H1 (cell line): ENCODE results near the gene GPR162. TPM values are rescaled to one million over a fixed set of nuclear protein-coding genes. Genes with fewer than 3 reads are reported as not detected.

Source experiments
- CTCF ChIA-PET: fragments of 300-600 bp; sonication (Branson Sonifier 250); formaldehyde crosslinking; loops from one replicate; lab custom pipeline; 2021; ENCODE audit not compliant: partially characterized antibody; lab: Charles Lee
- POLR2A ChIA-PET: fragments of 300-600 bp; sonication (Branson Sonifier 250); formaldehyde crosslinking; loops from one replicate; lab custom pipeline; 2021; ENCODE audit warnings: inconsistent platforms; ENCODE audit not compliant: partially characterized antibody; lab: Charles Lee
- DNase-seq, 2 experiments: peaks; one replicate each; pipeline versions ENCODE4 v3.0.0 to v3.0.0-alpha.2; 2010 to 2022; ENCODE audit warnings: low spot score in 2 of 2, low read depth in 1 of 2, mixed read lengths in 1 of 2
- FAIRE-seq: peaks from 2 replicates; lab custom pipeline; 2011; peaks lifted over from hg19 to GRCh38; lab: Jason Lieb, UNC
- H2AFZ ChIP-seq: 2 replicates; pipeline ENCODE4 v1.8.1; 2012; ENCODE audit warnings: low read length, inconsistent platforms
- H2AK5ac ChIP-seq: 2 replicates; pipeline ENCODE4 v1.6.1; 2013; ENCODE audit warnings: low read depth, low read length
- H2BK120ac ChIP-seq: replicated peaks from 2 replicates; pipeline ENCODE3; 2013; ENCODE audit warnings: low read depth, low read length, inconsistent platforms
- H2BK12ac ChIP-seq: 2 replicates; pipeline ENCODE4 v1.6.1; 2013; ENCODE audit warnings: low read depth, low read length
- H2BK15ac ChIP-seq: 2 replicates; pipeline ENCODE4 v1.6.1; 2013; ENCODE audit warnings: low read length
- H2BK20ac ChIP-seq: 2 replicates; pipeline ENCODE4 v1.6.1; 2013; ENCODE audit warnings: low read length
- H2BK5ac ChIP-seq: 2 replicates; pipeline ENCODE4 v1.6.1; 2013; ENCODE audit warnings: low read depth, low read length
- H3K14ac ChIP-seq: 2 replicates; pipeline ENCODE4 v1.6.1; 2013; ENCODE audit warnings: inconsistent platforms; ENCODE audit not compliant: insufficient read length
- H3K18ac ChIP-seq: 2 replicates; pipeline ENCODE4 v1.6.1; 2013; ENCODE audit warnings: low read length; ENCODE audit errors: extremely low read depth
- H3K23ac ChIP-seq: 2 replicates; pipeline ENCODE4 v1.6.1; 2013; ENCODE audit warnings: inconsistent platforms; ENCODE audit not compliant: insufficient read length
- H3K23me2 ChIP-seq: 2 replicates; pipeline ENCODE4 v1.6.1; 2013; ENCODE audit warnings: low read depth, low read length
- H3K27ac ChIP-seq: 2 replicates; pipeline ENCODE4 v1.6.1; 2011; ENCODE audit warnings: low read depth, low read length, inconsistent platforms
- H3K27me3 ChIP-seq, 4 experiments: replicated peaks in 1 of 4; 1 replicate in 1 of 4; 2 replicates in 3 of 4; pipeline versions ENCODE4 v1.6.1 to v1.8.1; 2011 to 2013; ENCODE audit warnings: low read length in 3 of 4, mild to moderate bottlenecking in 3 of 4, inconsistent platforms in 2 of 4, mixed read lengths in 2 of 4, moderate library complexity in 1 of 4; ENCODE audit not compliant: control insufficient read depth in 3 of 4, insufficient read depth in 3 of 4; ENCODE audit errors: extremely low read depth in 1 of 4
- H3K36me3 ChIP-seq, 4 experiments: 2 replicates each; pipeline versions ENCODE4 v1.6.1 to v1.8.1; 2011 to 2013; ENCODE audit warnings: mild to moderate bottlenecking in 4 of 4, low read length in 3 of 4, moderate library complexity in 2 of 4, control low read depth in 1 of 4, inconsistent platforms in 1 of 4; ENCODE audit not compliant: insufficient read depth in 4 of 4, control insufficient read depth in 2 of 4
- H3K4ac ChIP-seq: replicated peaks from 2 replicates; pipeline ENCODE3; 2013; ENCODE audit warnings: low read length, low read depth, mixed read lengths, inconsistent platforms; ENCODE audit not compliant: insufficient read length
- H3K4me1 ChIP-seq, 4 experiments: replicated peaks in 1 of 4; 1 replicate in 1 of 4; 2 replicates in 3 of 4; pipeline versions ENCODE4 v1.6.1 to v1.8.1; 2011 to 2013; ENCODE audit warnings: low read length in 3 of 4, inconsistent platforms in 2 of 4, mixed read lengths in 1 of 4; ENCODE audit not compliant: insufficient read depth in 4 of 4, control insufficient read depth in 3 of 4
- H3K4me2 ChIP-seq, 2 experiments: 2 replicates each; pipeline versions ENCODE4 v1.6.1 to v1.8.1; 2011 to 2013; ENCODE audit warnings: low read depth in 2 of 2, low read length in 2 of 2, control low read depth in 1 of 2, inconsistent platforms in 1 of 2, mild to moderate bottlenecking in 1 of 2; ENCODE audit not compliant: insufficient read depth in 1 of 2
- H3K4me3 ChIP-seq, 4 experiments: fragments of 200-600, 300-600 bp in 1 of 4; sonication (generic), shearing (Covaris generic), sonication (Bioruptor Twin) in 1 of 4; 2 replicates each; pipeline versions ENCODE4 v1.5.1 to v1.8.1; 2011 to 2016; ENCODE audit warnings: low read length in 4 of 4, low read depth in 3 of 4, control low read depth in 2 of 4, inconsistent platforms in 2 of 4, mild to moderate bottlenecking in 2 of 4, mixed read lengths in 1 of 4, moderate library complexity in 1 of 4; ENCODE audit not compliant: insufficient read depth in 2 of 4; ENCODE audit errors: extremely low read depth in 1 of 4
- H3K56ac ChIP-seq: replicated peaks from 2 replicates; pipeline ENCODE3; 2013; ENCODE audit warnings: low read depth, mild to moderate bottlenecking, mixed read lengths, low read length, inconsistent platforms; ENCODE audit not compliant: insufficient read length
- H3K79me1 ChIP-seq: 2 replicates; pipeline ENCODE4 v1.6.1; 2013; ENCODE audit warnings: low read depth, low read length, control low read depth
- H3K79me2 ChIP-seq, 2 experiments: 2 replicates each; pipeline versions ENCODE4 v1.6.1 to v1.8.1; 2012 to 2013; ENCODE audit warnings: low read length in 2 of 2, mild to moderate bottlenecking in 2 of 2, inconsistent platforms in 1 of 2; ENCODE audit not compliant: insufficient read depth in 2 of 2, control insufficient read depth in 1 of 2
- H3K9ac ChIP-seq, 4 experiments: replicated peaks in 1 of 4; 1 replicate in 1 of 4; 2 replicates in 3 of 4; pipeline versions ENCODE4 v1.6.1 to v1.8.1; 2011 to 2013; ENCODE audit warnings: low read depth in 3 of 4, low read length in 3 of 4, control low read depth in 2 of 4, mild to moderate bottlenecking in 2 of 4, moderate library complexity in 2 of 4, inconsistent platforms in 1 of 4; ENCODE audit errors: extremely low read depth in 1 of 4
- H3K9me3 ChIP-seq, 2 experiments: 2 replicates each; pipeline versions ENCODE4 v1.6.1 to v1.8.1; 2012 to 2013; ENCODE audit warnings: mild to moderate bottlenecking in 2 of 2, moderate library complexity in 2 of 2, control low read depth in 1 of 2, inconsistent platforms in 1 of 2, low read depth in 1 of 2, low read length in 1 of 2, mixed read lengths in 1 of 2; ENCODE audit not compliant: insufficient read depth in 2 of 2
- H4K20me1 ChIP-seq, 2 experiments: replicated peaks in 1 of 2; 2 replicates each; pipeline versions ENCODE3 to v1.8.1; 2011 to 2013; ENCODE audit warnings: inconsistent platforms in 2 of 2, low read length in 2 of 2, mild to moderate bottlenecking in 1 of 2; ENCODE audit not compliant: insufficient read depth in 2 of 2, control insufficient read depth in 1 of 2
- H4K5ac ChIP-seq: 2 replicates; pipeline ENCODE4 v1.6.1; 2013; ENCODE audit warnings: low read length, low read depth, mixed read lengths, inconsistent platforms; ENCODE audit not compliant: insufficient read length
- H4K8ac ChIP-seq: 2 replicates; pipeline ENCODE4 v1.8.0; 2013; ENCODE audit warnings: mild to moderate bottlenecking, moderate library complexity, low read length, inconsistent platforms; ENCODE audit not compliant: insufficient read depth; ENCODE audit errors: extremely low read depth
- H4K91ac ChIP-seq: replicated peaks from 2 replicates; pipeline ENCODE3; 2013; ENCODE audit warnings: low read length, mixed read lengths, inconsistent platforms; ENCODE audit not compliant: insufficient read length
- KDM5A ChIP-seq: fragments of 200-600 bp; IDR thresholded peaks from 2 replicates; pipeline ENCODE4 v1.7.1; 2012; ENCODE audit warnings: mild to moderate bottlenecking, low read length, inconsistent platforms, mixed read lengths
- TCF12 ChIP-seq: IDR thresholded peaks from 2 replicates; pipeline ENCODE4 v1.6.1; 2011; ENCODE audit warnings: low read depth, mild to moderate bottlenecking, low read length
- WGBS, 2 experiments: shearing (Covaris generic) in 1 of 2; methylation state at CpG; one replicate each; pipeline versions ENCODE4 v1.1.6 to v1.1.7; 2013 to 2015; ENCODE audit warnings: low lambda C conversion rate in 2 of 2, mixed read lengths in 2 of 2, inconsistent platforms in 1 of 2, low coverage in 1 of 2, missing lambda C conversion rate in 1 of 2; ENCODE audit not compliant: insufficient replicate concordance in 2 of 2, insufficient coverage in 1 of 2, insufficient read length in 1 of 2; ENCODE audit errors: extremely low coverage in 1 of 2, missing lambda C conversion rate in 1 of 2; 5-methylcytosine and 5-hydroxymethylcytosine counted together
- long read RNA-seq, 2 experiments: library from RNA in 1 of 2; library from capped mRNA in 1 of 2; stranded (forward); transcript quantifications; one replicate each; pipeline ENCODE4 v2.0.0, GENCODE V29; 2021; ENCODE audit warnings: inconsistent platforms in 1 of 2
- polyA minus RNA-seq, 3 experiments: library from RNA; depleted of rRNA, polyadenylated mRNA; stranded (reverse); fragments of >200 nt; gene quantifications; 1 replicate in 2 of 3; 2 replicates in 1 of 3; pipeline ENCODE4 v1.2.3, GENCODE V29; 2011
- polyA plus RNA-seq, 7 experiments: library from polyadenylated mRNA; depleted of rRNA in 3 of 7; stranded (reverse) in 5 of 7; unstranded in 2 of 7; fragments of >200 nt in 5 of 7; fragments of 200-250 nt in 2 of 7; gene quantifications; 1 replicate in 5 of 7; 2 replicates in 1 of 7; 4 replicates in 1 of 7; pipeline versions ENCODE4 v1.2.1 to v1.2.3, GENCODE V29; 2011 to 2013; ENCODE audit warnings: missing spikeins in 2 of 7, mixed read lengths in 2 of 7
- total RNA-seq: library from RNA; stranded (reverse); fragmentation: NEBNext Ultra II Directional; extraction: Animal tissue kit (Norgen Biotek cat#: 25700); gene quantifications from 2 replicates; pipeline ENCODE4 v1.2.1, GENCODE V29; 2021
- TF ChIP-seq, protein P1 (sequence below): IDR thresholded peaks from 2 replicates; pipeline ENCODE4 v1.6.1; 2011; ENCODE audit warnings: low read length, improper control_type of control experiment

The GPR162 gene, protein sequence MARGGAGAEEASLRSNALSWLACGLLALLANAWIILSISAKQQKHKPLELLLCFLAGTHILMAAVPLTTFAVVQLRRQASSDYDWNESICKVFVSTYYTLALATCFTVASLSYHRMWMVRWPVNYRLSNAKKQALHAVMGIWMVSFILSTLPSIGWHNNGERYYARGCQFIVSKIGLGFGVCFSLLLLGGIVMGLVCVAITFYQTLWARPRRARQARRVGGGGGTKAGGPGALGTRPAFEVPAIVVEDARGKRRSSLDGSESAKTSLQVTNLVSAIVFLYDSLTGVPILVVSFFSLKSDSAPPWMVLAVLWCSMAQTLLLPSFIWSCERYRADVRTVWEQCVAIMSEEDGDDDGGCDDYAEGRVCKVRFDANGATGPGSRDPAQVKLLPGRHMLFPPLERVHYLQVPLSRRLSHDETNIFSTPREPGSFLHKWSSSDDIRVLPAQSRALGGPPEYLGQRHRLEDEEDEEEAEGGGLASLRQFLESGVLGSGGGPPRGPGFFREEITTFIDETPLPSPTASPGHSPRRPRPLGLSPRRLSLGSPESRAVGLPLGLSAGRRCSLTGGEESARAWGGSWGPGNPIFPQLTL
- total RNA-seq: 8.6 and 8.8 TPM in 2 replicates
- polyA plus RNA-seq (2011; rRNA removed): 7.3 and 9.5 TPM in 2 replicates
- 7.9 TPM for polyA plus RNA-seq (2011; cell fraction: cytosol; rRNA removed)
- 22.3 TPM for polyA plus RNA-seq (2011; cell fraction: nucleus; rRNA removed)
- polyA plus RNA-seq (2012, experiment 1 of 2): 7.5 to 9.0 TPM (median 8.8 TPM) in 4 replicates
- polyA plus RNA-seq (2012, experiment 2 of 2): 7.7 TPM
- polyA plus RNA-seq (2013, experiment 1 of 2): 5.7 TPM
- polyA plus RNA-seq (2013, experiment 2 of 2): 6.8 TPM
- polyA minus RNA-seq (2011; rRNA and poly(A)+ RNA removed): 4.2 and 4.3 TPM in 2 replicates
- polyA minus RNA-seq (2011; cell fraction: cytosol; rRNA and poly(A)+ RNA removed): 8.6 TPM
- polyA minus RNA-seq (2011; cell fraction: nucleus; rRNA and poly(A)+ RNA removed): 6.1 TPM
- long read RNA-seq, experiment 1, partial matches to known transcripts: 2 of 3 reads
- long read RNA-seq, experiment 1, other reads (novel, unspliced or antisense): 0 of 3 reads
- long read RNA-seq, experiment 2, partial matches to known transcripts: 2 of 4 reads
- long read RNA-seq, experiment 2, other reads (novel, unspliced or antisense): 1 of 4 reads

DNA sequence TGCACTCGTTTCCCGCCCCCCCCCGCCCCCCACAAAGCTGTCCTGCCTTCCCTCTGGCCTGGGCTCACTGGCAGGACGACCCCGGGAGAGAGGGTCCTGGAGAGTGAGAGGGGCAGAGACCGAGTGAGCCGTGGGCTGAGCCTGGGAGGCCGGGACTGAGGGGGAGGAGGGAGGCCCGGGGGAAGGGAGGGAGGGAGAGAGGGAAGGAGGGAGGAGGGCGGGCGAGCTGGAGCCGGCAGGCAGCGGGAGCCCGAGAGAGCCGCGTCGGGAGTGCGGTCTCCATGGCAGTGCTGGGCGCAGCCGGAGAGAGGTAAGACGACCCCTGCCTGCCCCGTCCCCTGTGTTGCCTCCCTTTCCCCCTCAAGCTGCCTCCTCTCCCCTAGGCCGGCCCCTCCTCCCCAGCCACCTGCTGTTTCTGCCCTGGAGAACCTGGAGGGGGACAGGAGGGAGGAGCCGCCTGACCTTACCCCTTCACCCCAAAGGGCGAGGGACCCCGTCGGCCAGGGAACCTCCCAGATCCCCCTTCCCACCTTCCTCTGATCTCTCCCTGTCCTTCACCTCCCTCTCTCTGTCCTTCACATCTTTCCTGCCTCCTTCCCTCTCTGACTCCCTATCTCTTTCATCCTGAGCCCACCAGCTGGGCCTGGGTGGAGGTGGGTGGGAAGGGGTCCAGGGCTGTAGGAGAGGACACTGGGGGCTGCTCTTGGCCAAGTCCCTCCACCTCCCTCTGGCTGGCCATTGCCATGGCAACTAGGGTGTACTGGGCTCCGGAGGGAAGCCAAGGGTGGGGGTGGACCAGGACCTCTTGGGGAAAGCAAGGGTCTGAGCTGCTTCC, at the start of gene GPR162:
GPR162 (plus strand) TSS at position 231 of the 835 bp plus-strand sequence. CDS start 2,078 bp downstream, outside the sequence.
- ChIA-PET POLR2A (interaction anchor here (0.7 to 27.1 kb wide), 24 partner anchors 10 to 283 kb away, joined by 3 to 388 read pairs (median 4); partner anchors contain the start of genes C12orf57, CDCA3, COPS7A and GNB3), CTCF (interaction anchor here (0.8 to 23.7 kb wide), 13 partner anchors 11 to 201 kb away, joined by 3 to 532 read pairs (median 5); partner anchors contain the start of genes CD4, COPS7A, GNB3 and LAG3)
- peak within 1 kb of the TSS; percentile 94 for H3K18ac ChIP-seq
- H3K14ac ChIP-seq: peak within 1 kb of the TSS; percentile 71
- H3K4me2 ChIP-seq: peak within 1 kb of the TSS; percentile 94 to 98
- peak within 1 kb of the TSS; percentile 83 for H4K91ac ChIP-seq
- 0% methylated on average over 1 of the region's 28 CpGs; no CpG with 5 or more reads in 1 of the 2 experiments for WGBS, 2 experiments
- peak within 1 kb of the TSS; percentile 82 for H2BK120ac ChIP-seq
- H3K4me1 ChIP-seq: peaks cover 4 to 59% (median 35%) of the 10 kb centered on the region in 4 experiments
- H2BK12ac ChIP-seq: peak within 1 kb of the TSS; percentile 84; the same call in 1 of the 2 replicates
- peak within 1 kb of the TSS; percentile 89; the same call in 1 of the 2 replicates for H2BK5ac ChIP-seq
- H3K4ac ChIP-seq: peak within 1 kb of the TSS; percentile 82
- peak within 1 kb of the TSS; percentile 31 for H4K5ac ChIP-seq
- no peak within 1 kb of the TSS; the same call in 1 of the 2 replicates for H3K27ac ChIP-seq
- peaks cover 28% of the 10 kb centered on the region for H3K23me2 ChIP-seq
- no peaks in the 10 kb centered on the region; the same call in 1 of the 2 replicates for H3K79me1 ChIP-seq
- peak within 1 kb of the TSS; percentile 53 to 72 (median 60) for H3K4me3 ChIP-seq
- H4K8ac ChIP-seq: no peak within 1 kb of the TSS; the same call in 1 of the 2 replicates
- H2BK15ac ChIP-seq: peak within 1 kb of the TSS; percentile 100
- H3K9ac ChIP-seq: peak within 1 kb of the TSS in 2 of 4 experiments; percentile 40 to 61; a peak in 6 of 7 replicates
- 0 out of 2 replicates have a peak within 1 kb of the TSS, but pooled peaks have one; percentile 6 for H2AFZ ChIP-seq
- DNase-seq (peak in 1 of 2 experiments; percentile 82), FAIRE-seq (no peak)
- peaks cover 0 to 10% of the 10 kb centered on the region in 2 experiments for H4K20me1 ChIP-seq
- H3K27me3 ChIP-seq: peaks cover 0 to 12% (median 9%) of the 10 kb centered on the region in 4 experiments; a peak in 6 of 7 replicates
- no peak within 1 kb of the TSS for H3K23ac ChIP-seq
- H3K56ac ChIP-seq: peak within 1 kb of the TSS; percentile 3
- no peaks in the 10 kb centered on the region for H3K9me3 ChIP-seq
- H3K36me3 ChIP-seq: no peaks in the 10 kb centered on the region
- H2BK20ac ChIP-seq: peak within 1 kb of the TSS; percentile 55
- peak within 1 kb of the TSS; percentile 91; the same call in 1 of the 2 replicates for H2AK5ac ChIP-seq
- no peaks in the 10 kb centered on the region for H3K79me2 ChIP-seq
- TF ChIP-seq KDM5A (no peak), TCF12 (no peak)
- TF ChIP-seq, protein P1, sequence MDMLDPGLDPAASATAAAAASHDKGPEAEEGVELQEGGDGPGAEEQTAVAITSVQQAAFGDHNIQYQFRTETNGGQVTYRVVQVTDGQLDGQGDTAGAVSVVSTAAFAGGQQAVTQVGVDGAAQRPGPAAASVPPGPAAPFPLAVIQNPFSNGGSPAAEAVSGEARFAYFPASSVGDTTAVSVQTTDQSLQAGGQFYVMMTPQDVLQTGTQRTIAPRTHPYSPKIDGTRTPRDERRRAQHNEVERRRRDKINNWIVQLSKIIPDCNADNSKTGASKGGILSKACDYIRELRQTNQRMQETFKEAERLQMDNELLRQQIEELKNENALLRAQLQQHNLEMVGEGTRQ: no peak
